Muscle of arm (tissue), 12 donors: ENCODE data around the gene TBC1D5. TPM values are rescaled to one million over a fixed set of nuclear protein-coding genes. Genes with fewer than 3 reads are reported as not detected.
A peak's percentile ranks its signal among the peaks of the same experiment; 100 is the strongest.
"Not testable (repeated sequence)": the region's sequence is repeated elsewhere in the genome, so short reads cannot be mapped to it uniquely, and the experiment has no call there.

Experiments used
- DNase-seq: peaks from one replicate; pipeline ENCODE4 v3.0.0-alpha.2; 2013
- polyA plus RNA-seq, 12 donors: library from polyadenylated mRNA; unstranded; fragments of 120-200 nt; gene quantifications; one replicate each; pipeline ENCODE4 v1.2.1, GENCODE V29; 2013; ENCODE audit not compliant: insufficient read length in 12 of 12

Gene TBC1D5
- polyA plus RNA-seq, 12 donors: 26.0 to 38.1 (median 33.3) TPM; not detected in 1

- DNase-seq: no peak
Observed at GRCh38 chr3:17709236-17709810, 33.1 kb downstream of the TBC1D5 start.

GRCh38 chr3:17707813-17708543 lies 34.5 kb downstream of the TBC1D5 start:
- no peak for DNase-seq

- not testable (repeated sequence) for DNase-seq
Observed at GRCh38 chr3:17705991-17706390, 36.4 kb downstream of the TBC1D5 start.

- not testable (repeated sequence) for DNase-seq
Observed at GRCh38 chr3:17699815-17700214, 42.6 kb downstream of the TBC1D5 start.

GRCh38 chr3:17695665-17696064 lies 46.8 kb downstream of the TBC1D5 start:
- not testable (repeated sequence) for DNase-seq

GRCh38 chr3:17693670-17693999 lies 48.8 kb downstream of the TBC1D5 start:
- not testable (repeated sequence) for DNase-seq

- DNase-seq: not testable (repeated sequence)
Observed at GRCh38 chr3:17692846-17693669, 49.4 kb downstream of the TBC1D5 start.

GRCh38 chr3:17687566-17687965 lies 54.9 kb downstream of the TBC1D5 start:
- no peak for DNase-seq

GRCh38 chr3:17686613-17687012 lies 55.8 kb downstream of the TBC1D5 start:
- no peak for DNase-seq

- no peak for DNase-seq
Observed at GRCh38 chr3:17683542-17684207, 58.8 kb downstream of the TBC1D5 start.

- DNase-seq: no peak
Observed at GRCh38 chr3:17680530-17680929, 61.9 kb downstream of the TBC1D5 start.

GRCh38 chr3:17678116-17678741 lies 64.2 kb downstream of the TBC1D5 start:
- DNase-seq: no peak

GRCh38 chr3:17674082-17674686 lies 68.2 kb downstream of the TBC1D5 start:
- no peak for DNase-seq

- DNase-seq: peak; percentile 41
Observed at GRCh38 chr3:17672506-17672905, 69.9 kb downstream of the TBC1D5 start.

- DNase-seq: no peak
Observed at GRCh38 chr3:17670749-17671148, 71.7 kb downstream of the TBC1D5 start.

GRCh38 chr3:17664923-17665322 lies 77.5 kb downstream of the TBC1D5 start:
- no peak for DNase-seq

GRCh38 chr3:17656264-17656663 lies 86.2 kb downstream of the TBC1D5 start:
- no peak for DNase-seq

GRCh38 chr3:17655743-17656142 lies 86.7 kb downstream of the TBC1D5 start:
- DNase-seq: no peak

- DNase-seq: not testable (repeated sequence)
Observed at GRCh38 chr3:17649748-17650147, 92.7 kb downstream of the TBC1D5 start.

- not testable (repeated sequence) for DNase-seq
Observed at GRCh38 chr3:17648630-17649355, 93.6 kb downstream of the TBC1D5 start.
